CD4-positive, alpha-beta T cell treated with Interleukin-6 for 4 hours (primary cell): ENCODE data around the gene MON2.
A peak's percentile ranks its signal among the peaks of the same experiment; 100 is the strongest.
"Not testable (repeated sequence)": the region's sequence is repeated elsewhere in the genome, so short reads cannot be mapped to it uniquely, and the experiment has no call there.

Experiments used
- DNase-seq: peaks from one replicate; pipeline ENCODE4 v3.0.0-alpha.2; 2020; ENCODE audit warnings: mixed read lengths

Gene MON2

GRCh38 chr12:62552906-62553556, 86.4 kb downstream of the MON2 start:
- no peak for DNase-seq

- not testable (repeated sequence) for DNase-seq
Measured at GRCh38 chr12:62559366-62559765, 92.7 kb downstream of the MON2 start.

GRCh38 chr12:62562846-62563245, 96.2 kb downstream of the MON2 start:
- no peak for DNase-seq

GRCh38 chr12:62575036-62575435, 108.4 kb downstream of the MON2 start:
- no peak for DNase-seq

- DNase-seq: no peak
Measured at GRCh38 chr12:62576503-62576902, 109.9 kb downstream of the MON2 start.

GRCh38 chr12:62578726-62579125, 112.1 kb downstream of the MON2 start:
- no peak for DNase-seq

GRCh38 chr12:62581288-62582064, 114.8 kb downstream of the MON2 start:
- DNase-seq: no peak

GRCh38 chr12:62582065-62582366, 115.4 kb downstream of the MON2 start:
- DNase-seq: no peak

GRCh38 chr12:62584619-62585018, 118.0 kb downstream of the MON2 start:
- no peak for DNase-seq

- no peak for DNase-seq
Measured at GRCh38 chr12:62586850-62587249, 120.2 kb downstream of the MON2 start.

GRCh38 chr12:62588916-62589315, 122.3 kb downstream of the MON2 start:
- DNase-seq: no peak

- no peak for DNase-seq
Measured at GRCh38 chr12:62597253-62597652, 130.6 kb downstream of the MON2 start.

GRCh38 chr12:62598846-62599245, 132.2 kb downstream of the MON2 start:
- DNase-seq: no peak

- no peak for DNase-seq
Measured at GRCh38 chr12:62599854-62600437, 133.3 kb downstream of the MON2 start.

- no peak for DNase-seq
Measured at GRCh38 chr12:62601765-62602164, 135.1 kb downstream of the MON2 start.

- DNase-seq: peak; percentile 88
Measured at GRCh38 chr12:62602255-62603060, 135.8 kb downstream of the MON2 start.

GRCh38 chr12:62603061-62603810, 136.6 kb downstream of the MON2 start:
- peak; percentile 82 for DNase-seq

GRCh38 chr12:62603811-62604098, 137.1 kb downstream of the MON2 start:
- no peak for DNase-seq

GRCh38 chr12:62604373-62604772, 137.7 kb downstream of the MON2 start:
- DNase-seq: no peak

GRCh38 chr12:62604871-62605270, 138.2 kb downstream of the MON2 start:
- DNase-seq: peak; percentile 12

GRCh38 chr12:62605981-62606380, 139.4 kb downstream of the MON2 start:
- DNase-seq: no peak

GRCh38 chr12:62606654-62607053, 140.0 kb downstream of the MON2 start:
- DNase-seq: no peak

GRCh38 chr12:62613081-62613480, 146.5 kb downstream of the MON2 start:
- DNase-seq: no peak
